Neural progenitor cell (in vitro differentiated cells): Measurements from ENCODE around the gene SUN5.

ENCODE experiments used
- EZH2 ChIP-seq: fragments of 200-600 bp; sonication (generic); IDR thresholded peaks from 2 replicates; pipeline ENCODE4 v1.6.1; 2017; ENCODE audit warnings: antibody characterized with exemption, mild to moderate bottlenecking, moderate library complexity
- TF ChIP-seq, protein P1 (sequence below): fragments of 200-600 bp; sonication (generic); IDR thresholded peaks from 2 replicates; pipeline ENCODE4 v1.5.1; 2017; ENCODE audit warnings: antibody characterized with exemption, mild to moderate bottlenecking

DNA sequence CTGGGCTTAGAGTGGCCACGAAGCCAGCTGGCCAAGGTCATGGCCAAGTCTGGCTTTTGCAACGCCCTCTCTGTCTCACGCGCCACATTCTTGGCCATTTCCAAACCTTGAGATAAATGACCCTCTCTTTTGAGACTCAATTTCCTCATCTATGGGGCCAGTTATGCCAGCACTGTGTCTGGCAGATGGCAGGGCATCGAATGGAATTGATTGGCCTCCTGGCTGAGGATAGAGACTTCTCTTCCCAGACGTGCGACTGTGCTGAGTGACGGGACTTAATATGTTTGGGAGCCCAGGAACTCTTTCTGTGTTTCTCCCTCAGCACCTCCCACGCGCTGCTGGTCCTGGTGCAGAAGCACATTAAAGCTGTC is 10.9 kb upstream of the SUN5 start:
- TF ChIP-seq, protein P1, sequence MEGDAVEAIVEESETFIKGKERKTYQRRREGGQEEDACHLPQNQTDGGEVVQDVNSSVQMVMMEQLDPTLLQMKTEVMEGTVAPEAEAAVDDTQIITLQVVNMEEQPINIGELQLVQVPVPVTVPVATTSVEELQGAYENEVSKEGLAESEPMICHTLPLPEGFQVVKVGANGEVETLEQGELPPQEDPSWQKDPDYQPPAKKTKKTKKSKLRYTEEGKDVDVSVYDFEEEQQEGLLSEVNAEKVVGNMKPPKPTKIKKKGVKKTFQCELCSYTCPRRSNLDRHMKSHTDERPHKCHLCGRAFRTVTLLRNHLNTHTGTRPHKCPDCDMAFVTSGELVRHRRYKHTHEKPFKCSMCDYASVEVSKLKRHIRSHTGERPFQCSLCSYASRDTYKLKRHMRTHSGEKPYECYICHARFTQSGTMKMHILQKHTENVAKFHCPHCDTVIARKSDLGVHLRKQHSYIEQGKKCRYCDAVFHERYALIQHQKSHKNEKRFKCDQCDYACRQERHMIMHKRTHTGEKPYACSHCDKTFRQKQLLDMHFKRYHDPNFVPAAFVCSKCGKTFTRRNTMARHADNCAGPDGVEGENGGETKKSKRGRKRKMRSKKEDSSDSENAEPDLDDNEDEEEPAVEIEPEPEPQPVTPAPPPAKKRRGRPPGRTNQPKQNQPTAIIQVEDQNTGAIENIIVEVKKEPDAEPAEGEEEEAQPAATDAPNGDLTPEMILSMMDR, result no peak
- TF ChIP-seq EZH2, result no peak
